HG03457 (cell line): ENCODE measurements around the gene ERG28.

Experiments used
- ATAC-seq: cut with Tn5 transposase; IDR thresholded peaks from one replicate; pipeline ENCODE4 v1.9.1; 2021; ENCODE audit warnings: moderate number of reproducible peaks; ENCODE audit not compliant: unreplicated experiment

ERG28 gene

DNA sequence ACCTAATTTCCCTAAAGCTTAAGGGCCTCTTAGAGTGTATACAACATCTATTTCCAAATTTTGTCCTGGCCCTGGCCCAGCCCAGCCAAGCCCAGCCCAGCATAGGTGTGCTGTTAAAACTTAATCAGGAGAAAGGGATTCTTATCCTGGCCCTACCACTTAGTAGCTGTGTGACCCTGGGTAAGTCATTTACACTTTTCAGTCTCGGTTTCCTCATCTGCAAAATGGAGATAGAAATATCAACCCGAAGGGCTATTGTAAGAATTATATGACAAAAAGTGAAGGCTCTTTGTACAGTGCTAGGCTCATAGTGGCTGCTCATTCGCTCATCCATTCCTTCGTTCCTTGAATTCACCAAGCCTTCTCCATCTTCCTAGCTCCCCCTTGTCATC lies 442 bp downstream of the ERG28 start:
- no peak for ATAC-seq

- no peak for ATAC-seq
These were observed 1.7 kb downstream of the ERG28 start for GRCh38 chr14:75658957-75659356.

DNA sequence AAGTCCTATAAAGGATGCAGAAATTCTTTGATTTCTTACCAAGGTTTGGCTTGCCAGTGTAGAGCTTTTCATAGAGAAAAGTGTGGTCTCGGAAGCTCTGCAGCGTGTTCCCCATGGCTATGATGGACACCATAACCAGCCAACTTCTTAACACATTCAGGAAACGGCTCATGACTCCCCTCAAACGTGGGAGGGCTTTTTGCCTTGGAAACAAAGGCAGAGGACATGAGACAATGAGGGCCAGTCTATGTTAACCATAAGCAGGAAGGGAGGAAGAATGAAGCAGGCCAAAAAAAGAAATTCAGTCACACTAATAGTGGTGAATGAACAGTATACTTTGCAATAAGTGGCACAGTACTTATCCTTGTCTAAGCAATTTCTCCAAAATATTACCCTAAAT lies 3.3 kb downstream of the ERG28 start:
- ATAC-seq = no peak

DNA sequence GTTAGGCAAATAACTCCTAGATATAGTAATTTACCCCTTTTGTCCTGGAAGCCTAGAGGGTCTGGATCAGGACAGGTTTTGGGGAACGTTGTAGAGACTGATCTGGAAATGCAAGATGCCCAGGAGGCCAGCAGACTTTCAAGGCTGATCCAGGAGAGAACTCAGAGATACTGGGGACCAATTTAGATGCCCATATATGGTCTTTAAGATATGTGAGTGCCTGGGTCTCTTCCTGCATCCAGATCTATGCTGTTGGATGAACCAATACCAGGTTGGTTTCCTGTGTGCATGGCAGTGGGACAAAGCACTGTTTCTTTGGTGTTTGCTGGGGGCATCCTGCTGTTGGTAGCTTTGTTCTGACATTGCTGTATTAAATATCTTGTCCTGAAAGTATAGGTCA lies 5.4 kb downstream of the ERG28 start:
- ATAC-seq = no peak

GRCh38 chr14:75654127-75654732 lies 6.4 kb downstream of the ERG28 start:
- ATAC-seq = no peak

GRCh38 chr14:75653563-75653962 lies 7.1 kb downstream of the ERG28 start:
- ATAC-seq = no peak

DNA sequence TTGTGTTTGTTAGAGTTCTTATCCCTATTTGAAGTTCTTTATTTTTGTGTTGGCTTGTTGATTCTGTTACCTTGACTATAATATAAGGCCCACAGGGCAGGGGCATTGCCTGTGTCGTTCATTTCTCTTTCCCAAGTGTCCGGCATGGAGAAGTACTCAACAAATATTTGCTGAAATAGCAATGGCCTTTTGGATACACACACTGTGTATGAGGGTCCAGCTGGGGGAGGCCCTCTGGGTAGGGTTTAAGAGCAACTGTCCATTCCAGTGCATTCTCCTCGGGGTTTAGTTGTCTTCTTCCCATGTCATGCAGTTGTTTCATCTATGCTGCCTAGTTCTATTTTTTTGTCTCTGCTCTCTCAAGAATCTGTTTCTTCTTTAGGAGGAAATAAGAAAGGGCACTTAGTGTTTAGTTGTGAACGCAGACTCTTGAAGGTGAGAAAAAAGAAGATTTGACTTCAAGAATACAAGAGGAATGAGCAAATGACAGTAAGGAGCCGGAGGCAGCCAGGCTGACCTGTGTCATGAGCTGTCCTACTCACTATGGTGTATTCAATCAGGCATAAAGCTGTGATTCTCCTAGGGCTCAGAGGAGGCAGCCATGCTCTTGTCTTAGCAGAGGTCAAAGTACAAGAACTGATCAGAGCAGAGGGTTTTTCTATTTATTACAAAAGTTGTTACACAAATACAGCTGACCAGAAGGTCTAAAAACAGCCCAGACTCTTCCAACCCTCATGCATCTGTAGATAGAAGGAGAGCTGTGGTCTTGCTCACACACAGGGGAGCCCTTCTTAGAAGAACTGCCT lies 10.2 kb downstream of the ERG28 start:
- no peak for ATAC-seq

- ATAC-seq = no peak
These were observed 10.9 kb downstream of the ERG28 start for GRCh38 chr14:75649773-75650172.

DNA sequence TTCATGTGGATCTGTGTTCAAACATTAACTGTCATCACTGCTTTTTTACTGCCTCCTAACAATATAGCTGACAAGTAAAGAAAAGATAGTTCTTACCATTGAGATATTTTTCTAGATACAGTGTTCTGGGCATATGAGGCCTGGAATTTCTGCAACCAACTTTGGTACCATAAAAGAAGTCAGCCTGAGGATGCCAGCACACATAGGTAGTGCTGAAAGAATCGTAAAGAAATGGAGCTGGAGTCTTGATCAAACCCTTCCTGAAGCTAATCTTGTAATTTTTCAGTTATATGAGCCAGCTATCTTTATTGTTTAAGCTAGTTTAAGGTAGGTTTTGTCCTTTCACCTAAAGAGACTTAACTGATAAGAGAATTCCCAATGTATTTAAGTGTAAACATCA lies 11.3 kb downstream of the ERG28 start:
- no peak for ATAC-seq

GRCh38 chr14:75648066-75648838 lies 12.4 kb downstream of the ERG28 start:
- ATAC-seq = no peak

DNA sequence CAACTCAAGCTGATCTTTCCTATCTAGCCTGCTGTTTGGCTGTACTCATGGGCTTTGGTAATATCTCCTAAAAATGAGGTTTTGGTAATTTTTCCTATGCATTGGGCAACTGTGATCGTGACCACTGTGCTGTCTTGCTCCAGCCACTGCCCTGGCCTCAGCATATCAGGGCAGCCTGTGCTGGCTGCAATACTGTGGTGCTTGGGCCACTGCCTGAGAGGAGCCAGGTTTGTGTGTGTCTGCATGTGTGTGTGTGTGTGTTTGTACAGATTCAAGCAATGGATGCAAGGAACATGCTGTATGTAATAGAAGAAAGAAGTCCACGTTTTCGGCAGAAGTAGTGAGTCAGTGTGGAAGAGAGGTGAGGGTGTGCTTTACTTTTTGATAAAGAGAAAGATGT lies 13.0 kb downstream of the ERG28 start:
- no peak for ATAC-seq

- ATAC-seq = no peak
These were observed 13.9 kb downstream of the ERG28 start for GRCh38 chr14:75646762-75647161.

DNA sequence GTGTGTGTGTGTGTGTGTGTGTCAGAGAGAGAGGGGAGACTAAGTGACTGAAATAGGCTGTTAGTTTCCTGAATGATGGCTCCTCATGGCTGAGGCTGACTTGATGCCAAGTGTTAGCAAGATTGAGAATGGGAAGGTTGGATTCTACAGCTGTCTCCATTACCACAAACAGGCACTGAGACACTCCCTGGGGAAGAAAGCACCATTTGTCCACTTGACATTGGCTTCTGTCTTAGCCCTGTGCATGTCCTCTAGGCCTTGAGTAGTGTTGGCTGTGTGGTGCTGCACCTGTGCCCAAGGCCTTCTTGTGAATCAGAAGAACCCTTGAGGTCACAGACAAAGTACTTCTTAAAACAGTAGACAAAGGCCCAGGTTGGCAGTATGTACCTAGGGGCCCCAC lies 15.6 kb downstream of the ERG28 start:
- no peak for ATAC-seq

GRCh38 chr14:75643985-75644384 lies 16.7 kb downstream of the ERG28 start:
- no peak for ATAC-seq

- ATAC-seq = no peak
These were observed 19.8 kb downstream of the ERG28 start for GRCh38 chr14:75640876-75641275.

- ATAC-seq = no peak
These were observed 24.5 kb downstream of the ERG28 start for GRCh38 chr14:75636100-75636692.

DNA sequence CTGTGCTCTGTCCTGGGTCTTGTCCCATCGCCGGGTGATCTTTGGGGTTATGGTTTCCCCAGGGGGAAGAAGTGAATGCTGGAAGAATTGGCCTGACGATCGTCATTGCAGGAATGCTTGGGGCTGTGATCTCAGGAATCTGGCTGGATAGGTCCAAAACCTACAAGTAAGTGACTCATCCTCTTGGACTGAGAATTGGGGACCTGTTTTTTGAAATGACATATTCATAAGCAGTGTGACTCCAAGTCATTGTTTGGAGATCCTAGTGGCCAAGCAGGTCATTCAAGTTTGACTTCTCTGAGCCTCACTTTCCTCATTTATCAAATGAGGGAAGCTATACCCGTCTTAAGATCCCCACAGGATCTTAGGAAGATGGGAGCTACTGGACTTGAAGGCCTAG lies 25.8 kb downstream of the ERG28 start:
- no peak for ATAC-seq

- ATAC-seq = no peak
These were observed 29.2 kb downstream of the ERG28 start for GRCh38 chr14:75631453-75631831.

- no peak for ATAC-seq
These were observed 29.8 kb downstream of the ERG28 start for GRCh38 chr14:75630695-75631452.

DNA sequence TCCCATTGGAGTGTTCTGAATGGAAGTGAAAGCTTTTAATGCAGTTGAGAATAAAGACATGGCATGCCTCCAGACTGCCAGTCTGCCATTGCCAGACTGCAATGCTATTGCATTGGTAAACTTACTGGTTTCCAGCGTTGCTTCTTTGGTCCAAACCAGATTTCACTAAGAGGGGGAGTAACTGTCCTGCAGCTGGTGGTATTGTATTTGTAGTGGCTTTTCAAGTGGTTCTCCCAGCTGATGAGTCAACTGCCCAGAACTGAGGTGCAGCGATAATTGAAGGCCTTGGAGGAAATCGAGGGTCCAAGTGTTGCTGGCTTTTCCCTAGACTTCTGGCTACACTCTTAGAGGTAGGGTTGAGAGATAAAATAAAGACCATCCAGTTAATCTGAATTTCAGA lies 31.9 kb downstream of the ERG28 start:
- ATAC-seq = no peak

DNA sequence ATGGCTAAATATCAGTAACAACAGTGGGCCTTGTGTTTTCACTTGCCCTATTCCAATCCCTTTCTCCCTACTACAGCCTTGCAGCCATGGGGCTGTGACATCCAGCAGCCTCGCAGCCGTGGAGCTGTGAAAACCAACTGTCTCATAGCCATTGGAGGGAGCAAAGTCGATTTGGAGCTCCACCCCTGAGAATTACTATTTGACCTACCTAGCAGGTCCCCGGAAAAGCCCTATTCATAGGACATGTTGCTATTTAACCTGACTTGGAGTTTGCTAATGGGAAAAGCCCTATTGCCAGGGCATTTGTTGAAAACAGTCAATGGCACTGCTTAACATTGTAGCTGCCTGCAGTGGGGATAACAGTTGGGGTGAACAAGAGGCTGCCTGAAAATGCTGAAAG lies 33.3 kb downstream of the ERG28 start:
- ATAC-seq = no peak
